GM19240 (cell line): ENCODE results near the gene COL1A2.

Source experiments
- DNase-seq: peaks from one replicate; pipeline ENCODE4 v3.0.0; 2011; ENCODE audit warnings: low spot score; ENCODE audit not compliant: insufficient read length

COL1A2 gene

DNA sequence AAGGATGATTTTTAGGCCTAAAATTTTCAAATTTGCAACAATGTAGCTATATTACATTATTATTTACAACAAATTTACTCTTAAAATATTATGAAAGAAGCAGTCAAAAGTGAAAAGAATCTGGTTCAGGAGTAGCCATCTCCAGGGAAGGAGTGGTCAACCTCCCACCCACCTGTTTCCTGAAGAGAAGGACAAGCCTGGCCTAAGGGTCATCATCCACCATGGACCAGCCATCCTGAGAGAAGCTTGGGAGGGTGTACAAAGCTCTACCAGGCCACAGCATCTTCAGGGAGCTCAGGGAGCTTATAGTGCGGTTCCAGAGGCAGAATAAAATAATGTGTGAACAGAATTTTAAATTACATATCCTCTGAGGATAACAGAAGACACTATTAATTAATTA lies 38.1 kb downstream of the COL1A2 start:
- DNase-seq: no peak

DNA sequence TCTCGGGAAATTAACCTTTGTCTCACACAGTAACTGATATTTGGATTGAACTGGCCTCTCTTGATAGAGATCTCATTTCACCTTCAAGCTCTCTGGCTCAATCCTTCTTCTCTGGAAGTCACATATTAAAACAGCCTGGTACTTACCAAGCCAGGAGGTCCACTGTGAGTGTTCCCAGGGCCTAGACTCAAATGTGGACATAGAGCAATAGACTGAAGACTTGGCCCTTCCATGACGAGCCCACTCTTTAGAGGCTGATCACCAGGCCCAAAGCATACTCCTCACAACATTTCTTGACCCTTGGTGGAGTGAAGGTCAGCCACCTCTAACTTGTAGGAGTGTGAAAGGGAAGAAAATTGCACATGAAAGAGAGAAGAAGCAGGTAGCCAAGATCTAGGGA lies 38.5 kb downstream of the COL1A2 start:
- DNase-seq: no peak

DNA sequence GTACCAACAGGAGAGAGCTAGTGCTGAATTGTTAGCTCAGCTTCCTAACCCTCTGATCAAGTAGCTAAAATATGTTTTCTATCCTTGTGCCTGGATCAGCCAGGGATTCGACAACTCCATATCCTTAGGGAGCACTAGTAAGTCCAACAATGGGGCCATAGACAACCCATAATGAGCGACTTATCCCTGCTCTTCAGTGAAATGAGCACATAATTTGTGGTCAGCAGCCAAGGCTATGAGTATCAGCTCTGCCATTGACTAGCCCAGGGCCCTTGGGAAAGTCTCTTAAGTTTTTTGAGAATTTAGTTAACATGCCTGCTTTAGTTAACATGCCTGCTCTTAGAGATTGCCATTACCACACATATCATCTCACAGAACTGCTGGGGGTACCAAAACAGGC lies 39.3 kb downstream of the COL1A2 start:
- DNase-seq: no peak

DNA sequence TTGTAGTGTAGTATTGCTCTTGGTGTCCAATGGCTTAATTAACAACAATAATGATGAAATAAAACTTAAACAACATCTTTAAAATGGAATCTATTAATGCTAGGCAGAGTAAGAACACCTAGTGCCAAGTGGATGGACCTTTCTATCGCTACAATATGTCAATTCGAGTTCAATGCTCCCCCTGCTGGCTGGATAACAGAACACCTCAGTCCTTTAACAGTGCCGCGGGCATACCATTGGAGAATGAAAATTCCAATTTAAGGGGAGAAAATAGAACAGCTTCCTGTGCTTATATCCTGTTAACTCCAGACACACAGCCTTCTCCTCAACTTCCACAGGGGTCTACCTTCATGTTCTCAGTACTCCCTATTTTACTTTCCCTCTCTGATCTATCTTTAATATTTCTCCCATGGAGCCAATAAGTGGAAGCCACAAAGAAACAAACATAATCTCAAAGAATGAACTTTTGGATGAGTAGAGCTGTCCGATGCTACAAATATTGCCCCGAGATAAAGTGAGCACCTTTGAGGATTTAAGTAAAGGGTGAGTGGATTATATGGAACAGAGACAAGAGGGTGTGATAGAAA lies 41.4 kb downstream of the COL1A2 start:
- DNase-seq: peak; percentile 14

DNA sequence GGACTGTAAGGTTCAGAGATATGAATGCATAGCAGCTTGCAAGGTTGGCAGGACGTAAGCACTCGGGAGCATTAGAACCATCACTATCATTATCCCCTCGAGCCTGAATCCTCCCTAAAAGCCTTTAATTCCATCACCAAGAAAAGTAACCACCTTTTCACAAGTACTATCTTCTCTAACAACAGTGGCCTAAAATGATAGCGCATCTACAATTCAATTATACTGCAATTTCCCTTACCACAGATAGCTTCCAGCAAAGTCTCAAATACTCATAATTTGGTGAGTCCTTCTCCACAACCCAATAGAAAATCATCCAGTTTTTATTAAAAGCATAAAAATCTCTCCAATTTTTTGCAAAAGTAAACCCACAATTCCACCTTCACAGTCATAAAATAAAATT lies 42.0 kb downstream of the COL1A2 start:
- DNase-seq: no peak

DNA sequence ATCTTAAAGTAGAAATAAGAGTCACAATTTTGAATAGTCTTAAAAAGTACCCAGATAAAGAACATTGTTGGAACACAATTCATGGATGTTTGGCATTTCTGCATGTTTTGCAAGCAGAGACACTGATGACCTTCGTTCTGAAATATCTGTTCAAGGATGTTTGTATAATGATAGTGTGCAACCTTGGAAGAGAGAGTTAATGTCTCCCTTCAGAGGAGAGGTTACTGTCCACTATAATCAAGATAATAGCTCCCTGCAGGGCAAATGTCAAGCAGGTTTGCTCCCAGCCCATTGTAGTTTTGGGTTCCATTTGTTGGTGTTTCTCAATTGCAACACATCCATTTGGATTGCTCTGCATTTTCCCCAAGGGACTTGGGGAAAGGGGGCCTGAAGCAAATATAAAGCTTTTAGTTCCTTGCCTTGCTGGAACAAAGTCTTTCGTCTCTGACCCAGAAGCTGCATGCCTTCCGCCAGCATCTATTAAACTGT lies 45.2 kb downstream of the COL1A2 start:
- no peak for DNase-seq

DNA sequence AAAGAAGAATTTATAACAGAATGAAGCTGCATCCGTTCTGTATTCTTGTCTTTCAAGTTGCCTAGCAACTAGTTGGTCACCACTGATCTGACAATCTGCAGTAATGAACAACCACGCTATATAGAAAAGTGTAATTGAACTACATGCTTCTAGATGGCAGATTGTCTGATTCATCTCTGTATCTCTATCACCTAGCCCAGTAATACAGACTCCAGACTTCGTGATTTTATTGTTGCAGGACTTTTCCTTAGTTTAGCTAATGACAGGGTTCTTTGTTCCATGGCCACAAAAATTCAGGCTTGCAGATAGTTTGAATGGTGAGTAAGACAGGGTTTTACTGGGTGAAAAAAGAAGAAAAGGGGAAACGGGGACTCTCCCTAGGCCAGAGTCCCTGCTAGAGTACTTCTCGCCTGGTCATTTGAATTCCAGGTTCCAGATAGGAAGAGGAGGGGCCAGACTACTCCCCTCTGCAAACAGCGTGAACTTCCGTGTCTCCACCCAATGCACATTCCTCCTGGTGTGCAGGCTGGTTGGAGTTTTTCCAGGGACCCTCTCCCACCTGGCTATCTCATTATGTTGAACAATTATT lies 45.9 kb downstream of the COL1A2 start:
- DNase-seq: no peak

DNA sequence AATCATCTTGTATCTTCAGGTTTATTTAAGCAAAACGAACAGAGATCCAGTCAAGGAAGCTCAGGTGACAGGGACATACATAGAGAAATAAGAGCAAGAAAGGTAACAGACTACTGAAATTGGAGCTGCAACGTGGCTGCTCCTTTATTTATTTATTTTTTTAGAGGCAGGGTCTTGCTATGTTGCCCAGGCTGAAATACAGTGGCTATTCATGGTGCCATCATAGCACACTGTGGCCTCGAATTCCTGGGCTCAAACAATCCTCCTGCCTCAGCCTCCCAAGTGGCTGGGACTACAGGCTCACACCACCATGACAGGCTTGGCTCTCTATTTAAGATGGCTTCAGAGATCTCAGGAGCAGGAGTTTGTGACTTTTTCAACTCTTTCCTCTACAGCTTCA lies 46.4 kb downstream of the COL1A2 start:
- DNase-seq: no peak

DNA sequence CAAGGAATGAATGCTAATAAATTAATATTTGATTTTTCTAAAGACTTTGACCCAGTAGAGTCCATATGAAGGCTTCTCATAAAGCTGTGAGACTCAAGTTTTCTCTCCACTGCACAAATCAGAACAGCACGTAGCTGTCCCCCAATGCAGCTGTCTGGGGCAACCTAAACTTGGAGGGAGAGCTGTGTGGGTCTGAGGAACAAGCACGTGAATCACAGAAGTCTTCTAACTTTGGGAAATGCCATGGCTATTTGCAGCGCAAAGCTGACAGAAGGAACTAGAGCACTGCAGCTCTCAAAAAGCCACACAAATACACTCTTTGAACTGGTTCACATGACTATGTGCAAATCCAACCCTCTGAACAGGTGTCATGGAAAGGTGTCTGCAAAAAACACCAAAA lies 47.9 kb downstream of the COL1A2 start:
- no peak for DNase-seq

DNA sequence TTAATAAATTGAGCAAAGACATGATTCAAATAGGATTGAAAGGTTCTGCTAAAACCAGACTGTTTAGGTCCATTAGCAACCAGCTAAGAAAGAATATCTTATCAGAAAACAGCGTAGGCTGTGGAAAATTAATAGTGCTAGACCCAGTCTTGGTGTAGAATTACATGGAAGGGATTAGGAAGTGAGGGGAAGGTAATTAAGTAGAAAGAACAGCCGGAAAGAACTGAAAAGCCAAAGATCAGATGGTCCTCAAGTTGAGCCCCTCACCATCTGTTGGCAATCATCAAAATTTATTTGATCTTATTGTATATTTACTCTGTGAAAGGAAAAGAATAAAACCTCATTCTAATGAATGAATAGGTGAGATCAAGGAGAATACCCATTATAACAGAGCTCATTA lies 50.1 kb downstream of the COL1A2 start:
- no peak for DNase-seq

DNA sequence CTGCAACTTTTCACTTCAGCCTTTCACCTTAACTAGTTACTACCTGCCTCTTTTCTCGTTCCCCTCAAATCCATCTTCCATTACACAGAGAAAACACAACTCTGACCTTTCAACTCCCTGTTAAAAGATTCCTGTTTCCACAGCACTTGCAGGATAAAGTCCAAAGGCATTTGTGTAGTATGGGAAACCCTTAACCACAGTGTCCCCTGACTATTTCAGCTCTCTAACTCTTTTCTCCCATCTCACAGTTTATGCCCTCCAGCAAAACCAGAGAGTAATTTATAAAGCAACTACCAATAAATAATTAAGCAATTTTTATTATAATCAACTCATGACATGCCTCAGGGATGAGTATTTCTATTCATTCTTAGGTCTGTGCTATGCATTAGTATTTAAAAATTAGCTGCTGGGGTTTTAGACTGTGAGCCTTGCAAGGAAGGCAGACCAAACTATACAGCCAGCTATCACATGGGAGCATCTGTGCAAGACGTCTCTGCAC lies 51.0 kb downstream of the COL1A2 start:
- no peak for DNase-seq

DNA sequence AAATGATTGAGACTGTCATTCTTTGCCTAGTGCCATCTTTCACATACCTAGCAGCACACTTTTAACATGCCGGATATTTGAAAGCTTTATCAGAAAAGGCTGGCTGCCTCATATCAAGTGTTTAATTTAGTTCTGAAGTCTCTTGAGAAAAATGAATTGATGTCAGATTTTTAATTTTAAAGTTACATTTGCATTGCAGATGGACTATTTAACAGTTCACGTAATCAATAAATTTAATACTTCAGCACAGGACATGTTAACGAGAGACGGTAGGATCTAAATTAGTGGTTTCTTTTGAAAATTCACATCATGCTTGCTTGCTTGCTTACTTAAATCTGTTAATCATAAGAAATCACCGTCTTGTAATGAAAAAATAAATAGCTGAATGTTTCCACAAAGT lies 51.6 kb downstream of the COL1A2 start:
- DNase-seq: no peak

DNA sequence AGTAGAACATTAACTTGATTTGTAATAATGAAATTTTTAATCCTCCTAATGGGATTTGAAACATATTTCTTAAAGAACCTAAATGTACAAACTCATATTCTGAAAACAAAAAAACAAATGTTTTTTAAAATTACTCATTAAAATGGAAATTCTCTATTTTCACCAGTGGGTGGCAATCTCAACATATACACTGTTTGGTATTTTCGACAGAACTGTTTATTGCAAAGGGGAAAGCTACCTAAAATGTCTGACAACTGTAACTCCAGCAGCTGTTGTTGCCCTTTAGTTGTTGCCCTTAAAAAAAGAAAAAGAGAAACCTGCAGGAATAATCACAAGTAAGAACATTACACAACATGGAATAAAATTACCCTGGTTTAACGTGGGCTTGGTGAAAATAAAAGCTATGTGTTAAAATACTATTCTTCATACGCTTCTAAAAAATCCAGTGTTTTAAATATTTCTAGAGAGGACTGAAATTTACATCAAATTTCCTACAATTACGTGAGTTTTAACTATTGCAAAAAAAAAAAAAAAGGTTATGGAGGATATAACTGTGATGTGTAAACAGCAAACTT lies 54.5 kb downstream of the COL1A2 start:
- no peak for DNase-seq

DNA sequence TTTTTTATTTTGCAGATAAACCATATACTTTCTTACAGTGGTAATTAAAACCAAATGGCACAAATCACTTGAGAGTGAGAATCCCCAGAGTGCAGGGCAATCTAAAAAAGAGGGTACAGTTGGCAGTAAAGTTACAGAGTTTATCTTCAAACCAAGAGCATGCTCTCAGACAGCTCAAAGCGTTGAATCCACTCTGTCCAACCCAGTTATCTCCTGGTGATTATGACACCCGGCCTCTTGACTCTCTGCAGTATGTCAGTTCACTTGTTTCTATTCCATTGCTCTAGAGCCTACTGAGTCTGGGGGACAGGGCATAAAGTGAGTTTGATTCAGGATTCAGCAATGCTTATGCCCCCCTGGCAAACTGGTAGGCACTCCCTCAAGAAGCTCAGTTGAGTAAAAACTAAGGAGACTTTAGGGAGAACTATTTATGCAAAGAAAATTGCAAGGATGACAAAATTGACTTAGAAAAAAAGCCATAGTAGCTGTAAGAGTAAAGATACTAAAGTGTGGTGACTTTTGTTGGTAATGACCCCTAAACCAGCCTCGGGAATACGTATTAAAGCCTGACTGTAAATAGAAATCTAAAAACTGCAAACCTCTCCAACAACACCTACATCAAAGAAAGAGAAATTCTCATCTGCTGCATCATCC lies 55.5 kb downstream of the COL1A2 start:
- DNase-seq: no peak

DNA sequence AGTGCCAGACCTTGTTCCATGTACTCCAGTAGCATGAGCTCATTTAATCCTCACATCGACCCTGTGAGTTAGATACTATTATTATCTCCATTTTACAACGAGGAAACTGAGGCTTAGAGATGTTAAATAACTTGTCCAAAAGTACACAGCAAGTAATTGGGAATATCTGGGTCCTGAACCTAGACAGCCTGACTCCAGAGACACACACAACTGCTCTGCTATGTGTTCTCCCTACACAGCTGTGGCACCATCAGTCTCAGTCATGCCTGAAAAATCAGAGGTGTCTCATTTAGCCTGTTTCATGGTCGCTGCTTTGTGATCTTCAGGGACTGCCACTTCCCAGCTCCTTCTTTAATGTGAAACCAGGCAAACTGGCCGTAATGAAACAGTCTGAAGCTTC lies 56.5 kb downstream of the COL1A2 start:
- no peak for DNase-seq

DNA sequence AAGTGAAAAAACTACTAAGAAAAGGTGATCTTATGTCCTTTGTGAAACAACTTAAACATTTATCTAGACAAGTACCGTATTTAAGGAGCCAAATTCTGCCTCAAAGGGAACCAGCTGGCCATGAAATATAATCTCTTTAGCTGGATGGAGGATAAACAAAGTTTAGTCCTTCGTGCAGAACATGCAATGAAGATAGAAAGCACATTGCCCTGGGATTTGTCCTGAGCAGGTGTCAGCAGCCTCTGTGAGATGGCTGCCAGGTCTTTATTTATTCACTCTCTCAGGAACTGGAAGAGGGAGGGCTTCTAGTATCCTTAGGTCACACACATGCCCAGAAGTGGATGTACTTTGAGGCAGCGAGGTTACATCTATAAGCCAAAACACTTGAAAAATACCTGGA lies 57.5 kb downstream of the COL1A2 start:
- no peak for DNase-seq

DNA sequence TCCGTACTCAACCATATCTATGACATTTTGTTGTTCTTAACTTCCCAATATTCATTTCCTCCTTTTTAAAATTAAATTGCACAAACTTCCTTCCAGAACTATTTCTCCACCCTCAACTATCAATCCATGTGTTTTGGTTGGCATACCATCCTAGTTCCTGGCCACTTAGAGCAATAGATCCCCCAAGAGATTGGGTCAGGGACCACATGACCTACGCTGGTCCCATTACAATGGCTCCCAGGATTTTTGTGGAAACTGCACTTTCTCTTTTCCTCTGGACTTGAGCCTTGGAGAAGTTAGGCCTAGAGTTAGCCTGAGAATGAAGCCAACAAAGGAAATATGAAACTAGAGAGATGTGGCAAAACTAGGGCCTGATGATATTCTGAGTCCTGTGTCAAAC lies 59.2 kb downstream of the COL1A2 start:
- no peak for DNase-seq

DNA sequence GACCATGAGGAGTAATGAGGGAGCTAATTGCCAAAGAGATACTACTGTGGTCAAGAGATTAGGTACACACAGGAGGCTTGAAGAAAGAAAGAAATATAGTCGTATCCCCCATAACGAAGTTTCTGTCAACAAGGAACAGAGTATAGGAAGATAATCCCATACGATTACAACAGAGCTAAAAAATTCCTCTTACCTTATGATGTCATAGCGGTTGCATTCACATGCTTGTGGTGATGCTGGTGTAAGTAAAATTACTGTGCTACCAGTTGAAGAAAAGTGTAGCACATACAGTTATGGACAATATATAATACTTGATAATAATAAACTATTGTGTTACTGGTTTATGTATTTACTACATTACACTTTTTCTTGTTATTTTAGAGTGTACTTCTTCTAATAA lies 63.3 kb downstream of the COL1A2 start:
- DNase-seq: no peak

DNA sequence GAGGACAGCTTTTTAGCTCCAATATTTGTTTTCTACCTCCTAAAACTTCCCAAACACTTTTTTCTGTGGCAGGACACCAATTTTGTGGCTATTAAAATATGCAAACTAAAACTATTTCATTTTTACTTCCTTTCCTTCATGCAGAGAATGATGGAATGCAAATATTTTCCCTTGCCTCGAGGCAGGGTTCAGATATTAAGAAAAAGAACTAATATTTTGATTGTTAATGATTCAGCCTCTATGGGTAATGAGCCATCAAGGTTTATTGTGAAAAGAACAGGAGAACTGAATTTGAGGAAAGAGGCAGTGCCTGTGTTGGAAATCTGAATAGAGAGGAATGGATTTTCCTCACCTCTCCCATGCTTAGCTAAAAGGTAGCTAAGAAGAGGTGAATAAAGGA lies 71.8 kb downstream of the COL1A2 start:
- no peak for DNase-seq

DNA sequence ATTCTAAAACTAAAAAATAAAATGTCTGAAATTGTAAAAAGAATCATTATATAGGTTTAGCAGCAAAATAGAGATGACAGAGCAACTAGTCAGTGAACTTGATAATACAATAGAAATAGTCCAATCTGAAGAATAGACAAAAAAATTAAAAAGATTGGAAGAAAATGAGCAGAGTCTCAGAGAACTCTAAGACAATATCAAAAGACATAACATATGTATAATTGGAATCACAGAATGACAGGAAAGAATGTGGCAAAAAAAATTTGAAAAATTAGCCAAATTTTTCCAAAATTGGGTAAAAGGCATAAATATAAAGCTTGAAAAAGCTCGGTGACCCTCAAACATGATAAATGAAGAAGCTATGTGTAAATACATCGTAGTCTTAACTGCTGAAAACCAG lies 76.9 kb downstream of the COL1A2 start:
- no peak for DNase-seq

DNA sequence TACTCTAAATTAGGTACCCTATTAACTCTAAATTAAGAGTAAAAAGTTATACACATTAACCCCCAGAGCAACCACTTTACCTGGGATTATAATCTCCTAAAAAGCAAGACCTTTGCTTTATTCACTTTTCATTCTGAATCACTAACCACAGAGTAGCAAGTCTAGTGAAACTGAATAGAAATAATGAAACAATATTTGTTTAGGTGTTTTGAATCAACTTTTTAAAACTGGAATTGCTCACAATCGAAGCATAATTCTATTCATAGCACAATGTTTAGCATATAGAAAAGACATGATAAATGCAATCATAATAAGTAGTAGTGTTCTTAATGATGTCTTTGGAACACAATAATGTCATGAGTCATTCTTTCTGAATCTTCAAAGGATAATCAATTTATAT lies 77.9 kb downstream of the COL1A2 start:
- no peak for DNase-seq

DNA sequence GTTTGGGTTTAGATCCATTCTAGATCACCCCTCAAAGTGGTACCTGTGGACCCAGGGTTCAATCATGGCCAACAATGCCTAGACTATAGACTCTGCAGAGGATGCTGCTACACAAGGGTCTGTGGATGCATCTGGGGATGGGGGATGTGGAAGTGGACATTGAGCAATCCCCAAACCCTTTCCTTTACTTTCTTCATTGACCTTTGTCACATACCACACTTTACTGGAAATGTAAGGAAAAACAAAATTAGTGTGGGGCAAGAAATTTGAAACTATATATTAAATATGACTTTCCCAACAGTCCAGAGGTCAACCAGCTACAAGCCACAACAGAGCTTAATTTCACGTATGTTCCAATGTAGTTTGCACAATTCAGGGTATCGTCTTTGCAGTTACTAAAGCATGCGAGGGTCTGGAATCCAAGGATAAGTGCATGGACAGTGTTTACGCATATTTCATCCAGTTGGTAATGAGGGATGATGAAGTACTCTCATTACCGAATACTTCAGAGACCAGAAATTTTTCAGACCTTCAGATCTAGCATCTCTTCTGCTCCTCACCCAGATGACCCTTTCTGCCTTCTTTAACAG lies 81.7 kb downstream of the COL1A2 start:
- DNase-seq: no peak
